Measurements from ENCODE around the gene TEK.

TEK gene

DNA sequence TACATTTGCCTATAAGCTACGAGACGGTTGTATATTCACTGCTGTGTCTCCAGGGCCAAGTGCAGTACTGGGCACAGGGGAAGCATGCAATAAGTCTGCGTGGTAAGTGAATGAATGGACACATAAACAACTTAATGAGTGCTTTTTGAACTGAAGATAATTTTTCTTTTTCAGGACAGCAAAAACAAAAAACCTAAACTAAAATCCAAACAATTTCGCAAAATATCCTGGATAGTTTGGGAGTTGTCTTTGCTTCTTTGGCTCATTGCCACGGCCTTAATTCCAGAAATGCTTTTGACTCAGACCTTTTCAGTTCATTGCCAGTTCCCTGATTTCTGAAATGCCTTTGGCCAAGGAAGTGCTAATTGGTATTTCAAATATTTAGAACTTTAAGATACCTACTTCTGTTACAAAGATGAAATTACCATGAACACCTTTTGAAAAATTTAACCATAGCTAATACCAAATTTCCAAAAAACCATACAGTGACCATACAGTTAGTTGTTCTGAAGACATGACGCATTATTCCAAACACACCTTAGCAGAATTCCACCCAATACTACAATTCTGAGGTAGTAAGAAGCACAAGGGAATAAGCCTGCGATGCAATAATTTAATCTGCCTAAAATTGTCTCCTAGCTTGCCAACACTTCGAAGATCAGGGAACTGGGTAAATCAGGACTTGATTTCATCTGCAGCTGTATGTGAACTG, 42.8 kb downstream of the TEK start:
- Histone ChIP-seq H3K9me3 (ENCODE audit: control insufficient read depth in 2 of 2, low read length in 2 of 2) (no peaks in the 10 kb centered on the region), H3K9ac (ENCODE audit: low read length in 2 of 2) (no peak overlapping the region), H3K27ac (ENCODE audit: low read length) (no peak overlapping the region), H3K4me3 (ENCODE audit: low read length in 2 of 2) (no peak overlapping the region), H3K36me3 (ENCODE audit: control insufficient read depth in 2 of 2, insufficient read depth in 2 of 2, low read length in 2 of 2) (no peaks in the 10 kb centered on the region), H3K4me1 (ENCODE audit: control insufficient read depth, insufficient read depth, low read length) (peaks cover 13% of the 10 kb centered on the region), H3K27me3 (ENCODE audit: control insufficient read depth in 1 of 2, insufficient read depth in 2 of 2, low read length in 2 of 2) (no peaks in the 10 kb centered on the region)

DNA sequence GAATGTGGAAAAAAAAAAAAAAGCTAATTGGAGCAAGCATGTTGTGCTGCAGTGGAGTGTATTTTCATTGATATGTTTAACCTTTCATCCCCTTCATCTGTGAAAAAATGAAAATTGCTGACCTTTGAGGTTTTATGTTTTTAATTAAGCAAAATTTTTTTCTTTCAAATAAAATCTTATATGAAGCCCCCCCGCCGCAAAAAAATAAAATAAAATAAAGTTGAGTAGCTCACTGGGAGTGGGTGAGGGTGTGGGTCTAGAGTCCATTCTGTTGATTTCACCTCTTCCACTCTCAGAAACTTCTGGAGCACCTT, 43.3 kb downstream of the TEK start:
- no peak overlapping the region for H3K4me3 ChIP-seq (ENCODE audit: low read length in 2 of 2)
- no peaks in the 10 kb centered on the region for H3K9me3 ChIP-seq (ENCODE audit: control insufficient read depth in 2 of 2, low read length in 2 of 2)
- no peak overlapping the region for H3K27ac ChIP-seq (ENCODE audit: low read length)
- peaks cover 13% of the 10 kb centered on the region for H3K4me1 ChIP-seq (ENCODE audit: control insufficient read depth, insufficient read depth, low read length)
- no peaks in the 10 kb centered on the region for H3K36me3 ChIP-seq (ENCODE audit: control insufficient read depth in 2 of 2, insufficient read depth in 2 of 2, low read length in 2 of 2)
- H3K27me3 ChIP-seq (ENCODE audit: control insufficient read depth in 1 of 2, insufficient read depth in 2 of 2, low read length in 2 of 2): no peaks in the 10 kb centered on the region
- no peak overlapping the region for H3K9ac ChIP-seq (ENCODE audit: low read length in 2 of 2)

DNA sequence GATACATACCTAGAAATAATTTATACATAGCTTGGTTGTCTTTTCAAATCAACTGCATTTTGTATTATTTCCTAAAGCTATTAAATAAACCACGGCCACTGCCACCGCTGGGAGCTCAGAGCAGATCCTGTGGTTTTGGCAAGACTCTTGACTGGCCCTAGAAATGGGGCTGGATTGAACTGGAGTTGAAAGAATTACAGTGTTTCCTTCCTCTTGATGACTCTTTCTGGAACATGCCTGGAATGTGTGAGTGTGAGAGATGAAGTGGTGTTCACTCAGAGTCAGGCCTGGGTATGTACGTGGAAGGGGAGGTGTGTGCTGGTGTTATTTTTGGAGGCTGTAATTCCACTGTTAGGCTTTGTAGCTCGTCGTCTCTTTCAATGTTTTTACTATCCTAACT, 45.9 kb downstream of the TEK start:
- no peaks in the 10 kb centered on the region for H3K36me3 ChIP-seq (ENCODE audit: control insufficient read depth in 2 of 2, insufficient read depth in 2 of 2, low read length in 2 of 2)
- no peak overlapping the region for H3K27ac ChIP-seq (ENCODE audit: low read length)
- peaks cover 13% of the 10 kb centered on the region for H3K4me1 ChIP-seq (ENCODE audit: control insufficient read depth, insufficient read depth, low read length)
- no peak overlapping the region for H3K4me3 ChIP-seq (ENCODE audit: low read length in 2 of 2)
- no peaks in the 10 kb centered on the region for H3K9me3 ChIP-seq (ENCODE audit: control insufficient read depth in 2 of 2, low read length in 2 of 2)
- H3K27me3 ChIP-seq (ENCODE audit: control insufficient read depth in 1 of 2, insufficient read depth in 2 of 2, low read length in 2 of 2): no peaks in the 10 kb centered on the region
- H3K9ac ChIP-seq (ENCODE audit: low read length in 2 of 2): no peak overlapping the region

DNA sequence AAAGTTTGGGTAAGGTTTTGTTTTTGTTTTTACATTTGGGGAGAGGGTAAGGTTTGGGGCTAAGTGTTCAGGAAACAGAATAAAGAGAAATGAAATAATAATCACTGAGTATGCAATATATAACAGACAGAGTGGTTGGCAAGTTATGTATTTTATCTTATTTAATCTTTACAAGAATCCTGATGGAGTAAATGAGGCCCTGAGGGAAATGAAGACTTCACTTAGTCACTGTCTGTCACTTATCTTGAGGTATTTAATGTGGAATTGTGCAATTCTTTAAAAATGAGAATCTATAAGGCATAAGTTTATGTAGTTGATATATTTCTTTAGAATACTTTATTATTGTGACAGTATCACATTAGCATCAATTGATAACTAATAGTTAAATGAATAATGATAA, 48.1 kb downstream of the TEK start:
- Histone ChIP-seq H3K36me3 (ENCODE audit: control insufficient read depth in 2 of 2, insufficient read depth in 2 of 2, low read length in 2 of 2) (no peaks in the 10 kb centered on the region), H3K27me3 (ENCODE audit: control insufficient read depth in 1 of 2, insufficient read depth in 2 of 2, low read length in 2 of 2) (no peaks in the 10 kb centered on the region), H3K27ac (ENCODE audit: low read length) (no peak overlapping the region), H3K4me1 (ENCODE audit: control insufficient read depth, insufficient read depth, low read length) (peaks cover 4% of the 10 kb centered on the region), H3K9me3 (ENCODE audit: control insufficient read depth in 2 of 2, low read length in 2 of 2) (no peaks in the 10 kb centered on the region), H3K4me3 (ENCODE audit: low read length in 2 of 2) (no peak overlapping the region), H3K9ac (ENCODE audit: low read length in 2 of 2) (no peak overlapping the region)

DNA sequence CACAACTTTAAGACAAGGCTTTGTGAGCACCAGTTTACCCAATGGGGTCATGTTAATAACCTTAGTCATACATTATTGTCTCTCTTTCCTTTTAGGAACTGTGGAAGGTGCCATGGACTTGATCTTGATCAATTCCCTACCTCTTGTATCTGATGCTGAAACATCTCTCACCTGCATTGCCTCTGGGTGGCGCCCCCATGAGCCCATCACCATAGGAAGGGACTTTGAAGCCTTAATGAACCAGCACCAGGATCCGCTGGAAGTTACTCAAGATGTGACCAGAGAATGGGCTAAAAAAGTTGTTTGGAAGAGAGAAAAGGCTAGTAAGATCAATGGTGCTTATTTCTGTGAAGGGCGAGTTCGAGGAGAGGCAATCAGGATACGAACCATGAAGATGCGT, 48.7 kb downstream of the TEK start:
- peaks cover 4% of the 10 kb centered on the region for H3K4me1 ChIP-seq (ENCODE audit: control insufficient read depth, insufficient read depth, low read length)
- no peaks in the 10 kb centered on the region for H3K36me3 ChIP-seq (ENCODE audit: control insufficient read depth in 2 of 2, insufficient read depth in 2 of 2, low read length in 2 of 2)
- no peaks in the 10 kb centered on the region for H3K27me3 ChIP-seq (ENCODE audit: control insufficient read depth in 1 of 2, insufficient read depth in 2 of 2, low read length in 2 of 2)
- no peak overlapping the region for H3K9ac ChIP-seq (ENCODE audit: low read length in 2 of 2)
- no peak overlapping the region for H3K4me3 ChIP-seq (ENCODE audit: low read length in 2 of 2)
- no peak overlapping the region for H3K27ac ChIP-seq (ENCODE audit: low read length)
- no peaks in the 10 kb centered on the region for H3K9me3 ChIP-seq (ENCODE audit: control insufficient read depth in 2 of 2, low read length in 2 of 2)

DNA sequence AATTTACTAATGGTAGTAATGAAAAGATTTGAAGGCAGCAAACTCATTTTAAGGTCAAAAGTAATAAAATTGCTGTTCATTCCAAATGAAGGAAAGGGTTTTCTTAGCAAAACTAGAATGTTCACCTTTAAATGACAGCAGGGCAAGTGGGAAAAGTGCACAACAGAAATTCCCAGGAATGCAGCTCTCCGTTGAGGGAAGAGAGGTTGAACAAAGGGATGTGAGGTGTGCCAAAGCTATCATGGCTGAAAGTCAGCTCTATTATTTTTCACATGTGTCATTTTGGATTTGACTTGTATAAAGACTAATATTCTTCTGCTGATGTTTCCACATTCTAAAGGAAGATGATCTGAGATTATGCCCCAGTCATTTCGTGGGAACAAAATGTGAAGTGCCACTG, 51.6 kb downstream of the TEK start:
- Histone ChIP-seq H3K36me3 (ENCODE audit: control insufficient read depth in 2 of 2, insufficient read depth in 2 of 2, low read length in 2 of 2) (no peaks in the 10 kb centered on the region), H3K9me3 (ENCODE audit: control insufficient read depth in 2 of 2, low read length in 2 of 2) (no peaks in the 10 kb centered on the region), H3K9ac (ENCODE audit: low read length in 2 of 2) (no peak overlapping the region), H3K4me3 (ENCODE audit: low read length in 2 of 2) (no peak overlapping the region), H3K27ac (ENCODE audit: low read length) (no peak overlapping the region), H3K4me1 (ENCODE audit: control insufficient read depth, insufficient read depth, low read length) (no peaks in the 10 kb centered on the region), H3K27me3 (ENCODE audit: control insufficient read depth in 1 of 2, insufficient read depth in 2 of 2, low read length in 2 of 2) (no peaks in the 10 kb centered on the region)

DNA sequence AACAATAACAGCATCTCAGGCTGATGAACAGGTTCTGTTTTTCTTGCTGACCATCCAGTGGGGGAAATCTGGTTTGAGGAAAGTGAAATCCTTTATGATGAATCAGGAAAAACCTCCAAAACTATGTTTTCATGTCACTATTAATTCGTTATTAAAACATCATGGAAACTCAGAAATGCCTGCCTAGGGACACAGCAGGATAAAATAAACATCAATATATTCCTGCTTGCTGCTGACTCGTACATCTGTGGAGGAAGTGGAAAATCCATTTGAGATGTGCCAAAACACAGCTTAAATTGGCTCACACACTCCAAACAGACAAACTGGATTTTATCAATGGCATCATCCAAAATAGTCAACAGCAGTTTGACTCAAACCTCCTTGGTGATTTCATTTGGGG, 53.0 kb downstream of the TEK start:
- no peak overlapping the region for H3K27ac ChIP-seq (ENCODE audit: low read length)
- H3K27me3 ChIP-seq (ENCODE audit: control insufficient read depth in 1 of 2, insufficient read depth in 2 of 2, low read length in 2 of 2): no peaks in the 10 kb centered on the region
- no peak overlapping the region for H3K4me3 ChIP-seq (ENCODE audit: low read length in 2 of 2)
- H3K4me1 ChIP-seq (ENCODE audit: control insufficient read depth, insufficient read depth, low read length): no peaks in the 10 kb centered on the region
- no peaks in the 10 kb centered on the region for H3K36me3 ChIP-seq (ENCODE audit: control insufficient read depth in 2 of 2, insufficient read depth in 2 of 2, low read length in 2 of 2)
- H3K9ac ChIP-seq (ENCODE audit: low read length in 2 of 2): no peak overlapping the region
- no peaks in the 10 kb centered on the region for H3K9me3 ChIP-seq (ENCODE audit: control insufficient read depth in 2 of 2, low read length in 2 of 2)

DNA sequence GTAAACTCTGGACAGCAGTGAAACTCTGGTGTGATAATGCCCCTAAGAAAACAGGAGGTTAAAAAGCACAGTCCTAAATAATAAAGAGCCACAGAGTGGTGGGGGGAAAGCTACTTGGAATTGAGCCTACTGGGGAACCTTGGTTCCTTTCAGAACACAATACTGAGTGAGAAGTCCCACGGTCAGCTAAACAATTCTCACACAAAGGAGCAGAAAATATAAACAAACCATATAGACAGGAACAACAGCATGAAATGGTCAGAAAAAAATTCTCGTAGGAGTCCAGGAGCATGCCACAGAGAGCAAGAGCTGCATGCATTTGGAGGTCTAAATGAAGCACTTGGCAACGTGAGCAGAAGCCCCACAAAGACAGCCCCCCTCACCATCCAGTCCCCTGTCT, 56.0 kb downstream of the TEK start:
- H3K9me3 ChIP-seq (ENCODE audit: control insufficient read depth in 2 of 2, low read length in 2 of 2): no peaks in the 10 kb centered on the region
- H3K9ac ChIP-seq (ENCODE audit: low read length in 2 of 2): no peak overlapping the region
- H3K4me3 ChIP-seq (ENCODE audit: low read length in 2 of 2): no peak overlapping the region
- no peaks in the 10 kb centered on the region for H3K36me3 ChIP-seq (ENCODE audit: control insufficient read depth in 2 of 2, insufficient read depth in 2 of 2, low read length in 2 of 2)
- H3K27me3 ChIP-seq (ENCODE audit: control insufficient read depth in 1 of 2, insufficient read depth in 2 of 2, low read length in 2 of 2): no peaks in the 10 kb centered on the region
- no peaks in the 10 kb centered on the region for H3K4me1 ChIP-seq (ENCODE audit: control insufficient read depth, insufficient read depth, low read length)
- no peak overlapping the region for H3K27ac ChIP-seq (ENCODE audit: low read length)

DNA sequence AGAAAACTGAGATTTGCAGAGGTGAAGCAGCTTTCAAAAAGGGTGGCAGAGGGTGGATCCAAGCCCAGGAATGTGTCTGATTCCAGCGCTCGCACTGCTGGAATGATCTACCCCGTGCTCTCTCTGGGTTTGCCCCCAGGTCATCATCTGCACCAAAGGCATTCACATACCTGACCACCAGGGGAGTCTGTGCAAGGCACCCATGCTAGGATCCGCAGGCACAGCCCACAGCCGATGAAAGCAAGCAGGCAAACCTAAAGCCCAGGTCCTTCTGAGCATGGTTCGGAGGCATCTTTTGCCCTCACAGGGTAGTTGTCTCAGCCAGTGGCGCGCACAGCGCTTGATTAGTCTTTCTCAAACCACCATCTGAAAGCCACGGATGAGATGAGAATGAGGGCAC, 56.6 kb downstream of the TEK start:
- no peaks in the 10 kb centered on the region for H3K36me3 ChIP-seq (ENCODE audit: control insufficient read depth in 2 of 2, insufficient read depth in 2 of 2, low read length in 2 of 2)
- H3K9me3 ChIP-seq (ENCODE audit: control insufficient read depth in 2 of 2, low read length in 2 of 2): no peaks in the 10 kb centered on the region
- no peak overlapping the region for H3K9ac ChIP-seq (ENCODE audit: low read length in 2 of 2)
- no peak overlapping the region for H3K4me3 ChIP-seq (ENCODE audit: low read length in 2 of 2)
- H3K27ac ChIP-seq (ENCODE audit: low read length): no peak overlapping the region
- H3K27me3 ChIP-seq (ENCODE audit: control insufficient read depth in 1 of 2, insufficient read depth in 2 of 2, low read length in 2 of 2): no peaks in the 10 kb centered on the region
- no peaks in the 10 kb centered on the region for H3K4me1 ChIP-seq (ENCODE audit: control insufficient read depth, insufficient read depth, low read length)

DNA sequence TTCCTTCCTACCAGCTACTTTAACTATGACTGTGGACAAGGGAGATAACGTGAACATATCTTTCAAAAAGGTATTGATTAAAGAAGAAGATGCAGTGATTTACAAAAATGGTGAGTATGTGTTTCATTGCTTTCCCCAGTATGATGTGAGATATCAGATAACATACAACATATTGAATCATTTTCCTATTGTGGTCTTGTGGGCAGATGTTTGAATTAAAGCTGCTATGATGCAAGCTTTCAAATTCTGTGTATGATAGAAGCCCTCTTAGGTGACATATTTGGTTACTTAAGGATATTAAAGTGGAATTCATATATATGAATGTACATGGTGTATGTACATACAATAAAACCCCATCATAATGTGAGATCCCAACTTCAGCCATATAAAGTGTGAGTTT, 59.5 kb downstream of the TEK start:
- Histone ChIP-seq H3K27me3 (ENCODE audit: control insufficient read depth in 1 of 2, insufficient read depth in 2 of 2, low read length in 2 of 2) (no peaks in the 10 kb centered on the region), H3K9me3 (ENCODE audit: control insufficient read depth in 2 of 2, low read length in 2 of 2) (no peaks in the 10 kb centered on the region), H3K9ac (ENCODE audit: low read length in 2 of 2) (no peak overlapping the region), H3K36me3 (ENCODE audit: control insufficient read depth in 2 of 2, insufficient read depth in 2 of 2, low read length in 2 of 2) (no peaks in the 10 kb centered on the region), H3K4me3 (ENCODE audit: low read length in 2 of 2) (no peak overlapping the region), H3K27ac (ENCODE audit: low read length) (no peak overlapping the region), H3K4me1 (ENCODE audit: control insufficient read depth, insufficient read depth, low read length) (no peaks in the 10 kb centered on the region)

DNA sequence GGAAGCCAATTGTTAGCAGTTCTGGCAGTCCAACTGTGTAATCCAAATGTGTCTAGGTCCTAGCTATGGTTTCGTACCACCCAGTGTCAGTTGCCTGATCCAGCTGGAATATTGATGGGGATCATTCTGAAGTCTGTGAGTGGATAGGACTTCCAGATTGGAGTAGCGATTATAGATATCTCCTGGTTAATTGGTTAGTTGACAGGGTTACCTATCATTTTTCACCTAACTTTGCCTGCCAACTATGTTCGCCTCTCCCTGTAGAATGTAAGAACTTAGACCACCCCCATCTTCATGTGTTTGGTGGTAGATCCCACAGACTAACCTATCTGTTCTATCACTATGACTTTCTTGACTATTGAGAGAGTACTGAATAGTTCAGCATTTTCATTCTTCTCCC, 59.9 kb downstream of the TEK start:
- no peaks in the 10 kb centered on the region for H3K9me3 ChIP-seq (ENCODE audit: control insufficient read depth in 2 of 2, low read length in 2 of 2)
- H3K27me3 ChIP-seq (ENCODE audit: control insufficient read depth in 1 of 2, insufficient read depth in 2 of 2, low read length in 2 of 2): no peaks in the 10 kb centered on the region
- no peaks in the 10 kb centered on the region for H3K36me3 ChIP-seq (ENCODE audit: control insufficient read depth in 2 of 2, insufficient read depth in 2 of 2, low read length in 2 of 2)
- no peak overlapping the region for H3K27ac ChIP-seq (ENCODE audit: low read length)
- no peak overlapping the region for H3K9ac ChIP-seq (ENCODE audit: low read length in 2 of 2)
- no peak overlapping the region for H3K4me3 ChIP-seq (ENCODE audit: low read length in 2 of 2)
- no peaks in the 10 kb centered on the region for H3K4me1 ChIP-seq (ENCODE audit: control insufficient read depth, insufficient read depth, low read length)
